ENCODE measurements around the gene MOB1A. TPM values are rescaled to one million over a fixed set of nuclear protein-coding genes. Genes with fewer than 3 reads are reported as not detected.
"Not testable (repeated sequence)": the region's sequence is repeated elsewhere in the genome, so short reads cannot be mapped to it uniquely, and the experiment has no call there.

The MOB1A gene
- total RNA-seq, 2 donors from 2014 or later, result 121 to 135 TPM

DNA sequence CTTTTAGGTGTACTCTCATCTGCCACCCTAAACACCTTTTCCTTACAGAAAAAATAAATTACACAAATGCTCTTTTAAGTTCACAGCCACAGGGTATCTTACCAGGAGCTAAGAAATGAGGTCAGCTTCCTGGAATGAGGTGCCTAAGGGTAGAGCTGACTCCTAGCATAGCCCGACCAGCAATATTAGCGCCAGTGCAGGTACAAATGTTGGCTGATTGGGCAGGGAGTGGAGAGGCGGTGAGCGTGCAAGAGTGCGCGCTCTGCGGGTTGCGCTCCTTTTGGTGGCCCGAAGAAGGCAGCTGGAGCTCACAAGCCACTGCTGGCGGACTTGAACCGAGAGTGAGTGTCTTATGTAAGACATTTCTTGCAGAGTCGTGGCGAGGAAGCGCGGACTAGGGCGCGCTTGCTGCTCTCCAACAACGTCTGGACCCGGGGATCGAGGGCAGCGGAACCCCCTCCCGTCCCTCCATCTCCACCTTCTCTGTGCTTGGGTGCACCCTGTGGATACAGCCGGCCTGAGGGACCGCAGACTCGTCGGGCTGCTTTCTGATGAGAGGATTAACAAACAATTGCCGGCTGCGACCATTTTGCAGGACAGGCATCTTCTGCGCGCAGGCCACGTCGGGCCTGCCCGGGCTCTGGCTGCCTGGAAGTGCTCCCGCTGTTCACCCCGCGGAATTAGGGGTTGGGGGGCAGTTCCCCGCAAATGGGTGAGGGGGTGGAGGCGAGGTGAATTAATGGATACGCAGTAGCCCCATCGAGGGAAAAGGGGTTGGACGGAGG lies 48.3 kb downstream of the MOB1A start:
- Mint-ChIP-seq H3K27ac (no peak overlapping the region), H3K27me3 (ENCODE audit: low read depth) (no peaks in the 10 kb centered on the region), H3K36me3 (ENCODE audit: insufficient read depth in 2 of 2) (peaks cover 0 to 6% of the 10 kb centered on the region in 2 donors), H3K9me3 (no peaks in the 10 kb centered on the region), H3K4me3 (no peak overlapping the region), H3K4me1 (ENCODE audit: low read depth) (no peaks in the 10 kb centered on the region)
- no peak for DNase-seq
- ATAC-seq (replicated peaks in 1 of 2), result no peak

DNA sequence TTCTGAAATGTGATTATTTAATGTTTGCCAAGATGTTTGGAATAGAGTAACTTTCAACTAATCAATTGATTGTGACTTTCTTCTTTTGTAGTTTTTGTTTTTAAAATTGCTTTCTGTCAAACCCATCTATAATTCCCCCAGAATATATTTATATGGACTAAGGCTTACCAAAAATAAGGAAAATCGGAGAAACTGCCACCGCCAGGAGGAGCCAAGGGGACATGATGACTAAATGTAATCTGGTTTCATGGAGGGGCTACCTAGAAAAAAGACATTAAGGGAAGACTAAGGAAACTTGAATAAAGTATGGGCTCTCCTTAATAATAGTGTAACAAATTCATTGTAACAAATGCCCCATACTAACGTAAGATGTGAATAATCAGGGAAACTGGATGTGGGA lies 50.5 kb downstream of the MOB1A start:
- Mint-ChIP-seq H3K4me3 (no peak overlapping the region), H3K4me1 (ENCODE audit: low read depth) (no peaks in the 10 kb centered on the region), H3K27me3 (ENCODE audit: low read depth) (no peaks in the 10 kb centered on the region), H3K9me3 (no peaks in the 10 kb centered on the region), H3K36me3 (ENCODE audit: insufficient read depth in 2 of 2) (peaks cover 0 to 2% of the 10 kb centered on the region in 2 donors), H3K27ac (no peak overlapping the region)
- DNase-seq (no peak), ATAC-seq (replicated peaks in 1 of 2) (no peak)

DNA sequence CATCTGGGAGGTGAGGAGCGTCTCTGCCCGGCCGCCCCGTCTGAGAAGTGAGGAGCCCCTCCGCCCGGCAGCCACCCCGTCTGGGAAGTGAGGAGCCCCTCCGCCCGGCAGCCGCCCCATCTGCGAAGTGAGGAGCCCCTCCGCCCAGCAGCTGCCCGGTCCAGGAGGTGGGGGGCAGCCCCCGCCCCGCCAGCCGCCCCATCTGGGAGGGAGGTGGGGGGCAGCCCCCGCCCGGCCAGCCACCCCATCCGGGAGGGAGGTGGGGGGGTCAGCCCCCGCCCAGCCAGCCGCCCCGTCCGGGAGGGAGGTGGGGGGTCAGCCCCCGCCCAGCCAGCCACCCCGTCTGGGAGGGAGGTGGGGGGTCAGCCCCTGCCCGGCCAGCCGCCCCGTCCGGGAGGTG lies 54.7 kb downstream of the MOB1A start:
- peaks cover 17% of the 10 kb centered on the region for H3K4me1 Mint-ChIP-seq (ENCODE audit: low read depth)
- peaks cover 10 to 16% of the 10 kb centered on the region in 2 donors for H3K36me3 Mint-ChIP-seq (ENCODE audit: insufficient read depth in 2 of 2)
- peaks cover 10 to 15% of the 10 kb centered on the region in 2 donors for H3K9me3 Mint-ChIP-seq

DNA sequence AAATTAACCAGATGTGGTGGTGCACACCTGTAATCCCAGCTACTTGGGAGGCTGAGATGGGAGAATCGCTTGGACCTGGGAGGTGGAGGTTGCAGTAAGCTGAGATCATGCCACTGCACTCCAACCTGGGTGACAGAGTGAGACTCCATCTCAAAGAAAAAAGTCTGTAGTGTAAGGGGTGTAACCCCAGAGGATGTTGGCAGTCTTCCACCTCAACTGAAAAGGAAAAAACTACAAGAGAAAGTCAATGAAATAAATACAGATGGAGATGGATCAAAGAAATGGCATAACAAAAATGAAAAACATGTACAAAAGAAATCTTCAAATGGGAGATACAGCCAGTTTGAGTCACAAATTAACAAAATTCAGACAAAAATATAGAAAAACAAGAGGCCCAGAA lies 56.8 kb downstream of the MOB1A start:
- not testable (repeated sequence) for H3K4me3 Mint-ChIP-seq; H3K27me3 Mint-ChIP-seq (ENCODE audit: low read depth); DNase-seq; H3K27ac Mint-ChIP-seq; ATAC-seq (replicated peaks in 1 of 2)
- Mint-ChIP-seq H3K36me3 (ENCODE audit: insufficient read depth in 2 of 2) (peaks cover 10 to 16% of the 10 kb centered on the region in 2 donors), H3K9me3 (peaks cover 10 to 15% of the 10 kb centered on the region in 2 donors), H3K4me1 (ENCODE audit: low read depth) (peaks cover 20% of the 10 kb centered on the region)

More for the DNA sequence above, 54.7 kb downstream of the MOB1A start:
- not testable (repeated sequence) for H3K4me3 Mint-ChIP-seq; H3K27ac Mint-ChIP-seq; ATAC-seq (replicated peaks in 1 of 2); H3K27me3 Mint-ChIP-seq (ENCODE audit: low read depth); DNase-seq

DNA sequence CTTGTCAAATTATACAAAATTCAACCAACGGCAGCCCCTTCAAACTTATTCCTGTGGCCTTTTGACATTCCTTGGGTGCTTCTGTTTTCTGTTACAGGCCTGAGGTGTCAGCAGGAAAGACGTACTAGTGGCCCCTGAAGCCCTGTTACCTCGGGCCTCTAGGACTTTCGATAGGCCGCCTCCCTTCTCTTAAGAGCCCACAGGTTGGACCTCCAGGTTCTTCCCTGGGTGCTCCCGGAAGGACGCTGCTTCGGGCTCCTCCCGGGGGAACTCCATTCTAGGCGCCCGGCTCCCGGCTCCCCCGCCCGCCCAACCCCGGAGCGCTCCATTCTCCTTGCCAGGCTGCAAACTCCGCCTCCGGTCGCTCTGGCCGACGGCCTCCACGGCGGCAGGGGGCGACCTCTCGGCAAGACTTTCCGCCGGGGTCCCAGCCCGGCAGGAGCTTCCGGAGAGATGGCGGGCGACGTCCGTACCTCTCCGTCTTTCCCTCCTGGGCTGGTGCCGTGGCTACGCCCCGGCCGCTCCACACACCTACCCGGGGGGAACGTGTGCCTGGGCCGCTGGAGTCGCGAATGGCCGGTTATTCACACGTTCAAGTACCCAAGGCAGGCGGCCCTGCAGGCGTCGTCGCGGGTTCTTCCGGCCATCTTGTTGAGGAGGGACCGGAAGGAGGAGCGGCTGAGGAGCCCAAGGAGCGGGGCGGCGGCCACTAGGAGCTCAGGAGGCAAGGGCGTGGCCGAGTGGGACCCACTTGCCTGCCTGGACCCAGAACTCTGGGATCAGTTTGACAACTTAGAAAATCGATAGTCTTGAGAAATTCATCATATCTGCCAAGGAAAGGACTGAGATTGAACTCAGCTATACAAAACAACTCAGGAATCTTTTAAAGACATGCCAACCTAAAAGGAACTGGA lies 58.5 kb downstream of the MOB1A start:
- peaks cover 10 to 15% of the 10 kb centered on the region in 2 donors for H3K9me3 Mint-ChIP-seq

DNA sequence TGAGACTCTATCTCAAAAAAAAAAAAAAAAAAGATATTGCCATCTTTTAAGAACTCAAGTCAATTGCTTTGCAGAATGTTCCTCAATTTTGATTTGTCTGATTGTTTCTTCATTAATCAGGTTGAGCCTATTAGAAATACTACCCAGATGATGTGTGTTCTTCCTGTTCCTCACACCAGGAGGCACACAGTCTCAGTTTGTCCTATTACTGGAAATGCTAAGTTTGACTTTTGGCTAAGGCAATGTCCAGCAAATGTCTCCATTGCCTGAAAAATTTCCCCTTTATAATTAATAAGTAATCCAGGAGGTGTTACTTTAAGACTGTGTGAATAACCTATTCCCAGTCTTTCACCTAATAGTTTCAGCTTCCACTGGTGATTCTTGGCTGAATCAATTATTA lies 59.3 kb downstream of the MOB1A start:
- H3K36me3 Mint-ChIP-seq (ENCODE audit: insufficient read depth in 2 of 2), result peaks cover 10 to 16% of the 10 kb centered on the region in 2 donors
- ATAC-seq (replicated peaks in 1 of 2) (no peak), DNase-seq (no peak)
- H3K9me3 Mint-ChIP-seq, result peaks cover 10 to 15% of the 10 kb centered on the region in 2 donors
- peak overlapping the region; percentile 83 to 97 for H3K4me3 Mint-ChIP-seq
- H3K27me3 Mint-ChIP-seq (ENCODE audit: low read depth), result no peaks in the 10 kb centered on the region
- peaks cover 20% of the 10 kb centered on the region for H3K4me1 Mint-ChIP-seq (ENCODE audit: low read depth)
- no peak overlapping the region for H3K27ac Mint-ChIP-seq

More for the DNA sequence above, 58.5 kb downstream of the MOB1A start:
- ATAC-seq (replicated peaks in 1 of 2) (peak; percentile 96 to 98), DNase-seq (peak; percentile 89 to 90)
- Mint-ChIP-seq H3K27ac (peak overlapping the region; percentile 90), H3K4me1 (ENCODE audit: low read depth) (peaks cover 20% of the 10 kb centered on the region), H3K27me3 (ENCODE audit: low read depth) (no peaks in the 10 kb centered on the region), H3K36me3 (ENCODE audit: insufficient read depth in 2 of 2) (peaks cover 10 to 16% of the 10 kb centered on the region in 2 donors), H3K4me3 (peak overlapping the region; percentile 83 to 97)

DNA sequence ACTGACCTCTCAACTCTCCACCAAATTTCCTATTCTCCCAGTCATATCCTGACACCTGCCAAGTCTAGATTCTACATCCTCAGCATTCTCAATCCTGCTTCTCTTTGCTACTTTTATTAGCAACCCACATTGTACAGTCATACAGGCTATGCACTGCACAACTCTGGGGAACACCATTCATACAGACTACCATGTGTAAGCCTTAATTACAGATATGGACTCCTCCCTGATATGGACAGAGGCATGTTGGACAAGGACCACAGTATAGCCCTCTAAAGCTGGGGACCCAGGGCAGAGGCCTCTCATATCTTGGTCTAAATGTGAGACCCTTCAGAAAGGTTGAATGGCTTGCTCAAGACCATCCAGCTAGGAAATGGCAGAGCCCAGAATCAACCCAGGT lies 67.3 kb downstream of the MOB1A start:
- H3K27me3 Mint-ChIP-seq (ENCODE audit: low read depth), result no peaks in the 10 kb centered on the region
- H3K36me3 Mint-ChIP-seq (ENCODE audit: insufficient read depth in 2 of 2), result no peaks in the 10 kb centered on the region
- no peak overlapping the region for H3K27ac Mint-ChIP-seq
- no peaks in the 10 kb centered on the region for H3K4me1 Mint-ChIP-seq (ENCODE audit: low read depth)
- no peaks in the 10 kb centered on the region for H3K9me3 Mint-ChIP-seq
- ATAC-seq (replicated peaks in 1 of 2), result no peak
- no peak for DNase-seq
- no peak overlapping the region for H3K4me3 Mint-ChIP-seq

DNA sequence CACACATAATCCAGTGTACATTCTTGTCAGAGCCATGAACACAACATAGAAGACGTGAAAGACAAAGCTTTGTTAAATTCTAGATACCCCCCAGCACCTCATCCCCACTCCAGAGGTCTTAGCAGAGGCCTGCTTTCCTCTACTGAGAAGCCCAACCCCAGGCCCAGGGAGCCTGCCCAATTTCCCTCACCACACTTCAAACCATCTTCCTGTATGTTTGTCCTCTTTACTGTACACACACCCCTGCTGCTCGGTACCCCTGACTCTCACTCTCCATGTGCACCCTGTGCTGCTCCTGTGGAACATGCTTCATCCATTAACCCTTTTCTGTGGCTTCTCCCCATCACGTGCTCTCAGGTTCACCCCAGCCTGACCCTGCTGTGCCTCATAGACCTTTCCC lies 68.1 kb downstream of the MOB1A start:
- Mint-ChIP-seq H3K27me3 (ENCODE audit: low read depth) (no peaks in the 10 kb centered on the region), H3K4me3 (no peak overlapping the region), H3K9me3 (no peaks in the 10 kb centered on the region)

DNA sequence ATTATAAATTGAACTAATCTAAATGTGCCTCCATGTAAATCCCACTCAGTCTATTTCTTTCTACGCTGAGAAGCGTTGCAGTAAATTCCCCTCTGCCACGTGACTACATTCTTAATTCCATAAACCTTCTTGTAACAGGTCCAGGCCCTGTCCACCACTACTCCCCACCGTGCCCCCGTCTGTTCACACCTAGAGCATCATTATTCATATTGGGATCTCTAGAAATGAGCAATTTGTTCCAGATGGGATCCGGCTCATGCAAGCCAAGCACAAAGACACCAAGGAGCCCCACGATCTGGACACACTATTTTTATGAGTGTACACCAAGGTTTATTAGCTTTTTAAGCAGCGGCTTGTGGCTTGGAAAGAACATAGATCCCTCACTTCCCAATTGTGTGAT lies 69.1 kb downstream of the MOB1A start:
- no peak for DNase-seq
- no peak for ATAC-seq (replicated peaks in 1 of 2)
- H3K9me3 Mint-ChIP-seq, result no peaks in the 10 kb centered on the region
- H3K4me1 Mint-ChIP-seq (ENCODE audit: low read depth), result no peaks in the 10 kb centered on the region
- H3K4me3 Mint-ChIP-seq, result no peak overlapping the region
- no peaks in the 10 kb centered on the region for H3K27me3 Mint-ChIP-seq (ENCODE audit: low read depth)
- H3K27ac Mint-ChIP-seq, result no peak overlapping the region
- H3K36me3 Mint-ChIP-seq (ENCODE audit: insufficient read depth in 2 of 2), result no peaks in the 10 kb centered on the region

More for the DNA sequence above, 68.1 kb downstream of the MOB1A start:
- Mint-ChIP-seq H3K27ac (no peak overlapping the region), H3K4me1 (ENCODE audit: low read depth) (no peaks in the 10 kb centered on the region), H3K36me3 (ENCODE audit: insufficient read depth in 2 of 2) (no peaks in the 10 kb centered on the region)
- DNase-seq, result no peak
- ATAC-seq (replicated peaks in 1 of 2), result no peak

DNA sequence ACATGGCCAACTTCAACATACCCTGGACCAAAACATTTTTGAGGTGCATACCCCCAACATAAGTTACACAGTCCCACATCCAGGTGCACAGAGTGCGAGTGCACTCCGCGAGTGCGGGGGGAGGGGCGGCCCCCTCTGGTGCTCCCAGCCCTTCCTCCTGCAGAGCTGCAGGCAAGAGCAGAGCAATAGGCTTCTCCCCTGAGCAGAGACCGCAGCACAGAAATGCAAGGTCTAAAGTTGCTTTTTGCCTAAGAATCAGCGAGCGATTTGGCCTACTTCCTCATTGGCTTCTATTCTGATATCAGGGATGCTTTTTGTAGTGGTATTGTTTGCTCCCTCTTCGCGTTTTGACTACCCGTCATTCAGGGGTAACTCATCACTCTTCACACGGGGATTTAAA lies 71.6 kb downstream of the MOB1A start:
- Mint-ChIP-seq H3K27me3 (ENCODE audit: low read depth) (no peaks in the 10 kb centered on the region), H3K36me3 (ENCODE audit: insufficient read depth in 2 of 2) (no peaks in the 10 kb centered on the region), H3K9me3 (no peaks in the 10 kb centered on the region), H3K4me3 (no peak overlapping the region), H3K27ac (no peak overlapping the region), H3K4me1 (ENCODE audit: low read depth) (no peaks in the 10 kb centered on the region)
- no peak for ATAC-seq (replicated peaks in 1 of 2)
- no peak for DNase-seq

DNA sequence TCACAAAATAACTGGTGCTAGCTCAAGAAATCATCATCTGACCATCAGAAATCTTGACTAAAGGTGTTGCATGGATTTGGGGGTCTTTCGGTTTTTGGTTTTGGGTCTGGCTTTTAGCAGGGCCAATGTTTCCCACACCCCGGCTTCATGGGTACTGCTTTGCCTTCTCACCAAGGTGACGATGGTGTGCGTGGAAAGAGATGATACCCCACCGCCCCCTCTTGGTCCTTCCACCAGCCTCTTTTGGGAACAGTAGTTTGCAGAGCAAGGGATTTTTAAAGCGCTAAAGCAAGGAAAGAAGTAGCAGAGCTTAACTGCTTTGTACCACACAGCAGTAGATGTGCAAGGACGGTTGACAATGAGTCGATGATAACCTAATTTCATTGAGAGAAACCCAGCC lies 73.3 kb downstream of the MOB1A start:
- H3K27ac Mint-ChIP-seq, result no peak overlapping the region
- ATAC-seq (replicated peaks in 1 of 2), result no peak
- peaks cover 0 to 4% of the 10 kb centered on the region in 2 donors for H3K36me3 Mint-ChIP-seq (ENCODE audit: insufficient read depth in 2 of 2)
- H3K9me3 Mint-ChIP-seq, result no peaks in the 10 kb centered on the region
- H3K4me1 Mint-ChIP-seq (ENCODE audit: low read depth), result no peaks in the 10 kb centered on the region
- no peaks in the 10 kb centered on the region for H3K27me3 Mint-ChIP-seq (ENCODE audit: low read depth)
- no peak overlapping the region for H3K4me3 Mint-ChIP-seq
- no peak for DNase-seq

DNA sequence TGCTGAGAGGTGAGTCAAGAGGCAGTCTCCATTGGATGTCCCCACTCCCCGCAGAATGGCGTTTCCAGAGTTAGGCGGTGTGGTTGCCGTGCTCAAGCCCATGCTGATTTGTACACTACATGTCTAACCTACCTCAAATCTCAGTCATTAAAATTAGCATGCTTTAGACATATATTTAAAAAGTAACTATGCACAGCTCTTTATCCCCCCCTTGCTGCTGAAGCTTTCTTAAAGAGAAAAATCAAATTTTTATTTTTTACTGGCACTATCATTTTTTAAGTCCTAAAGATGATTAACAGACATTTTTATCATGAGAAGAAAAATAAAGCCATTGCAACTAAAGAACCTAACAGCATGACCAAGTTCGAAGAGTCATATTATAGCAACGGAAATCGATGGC lies 73.8 kb downstream of the MOB1A start:
- H3K4me1 Mint-ChIP-seq (ENCODE audit: low read depth), result no peaks in the 10 kb centered on the region
- peaks cover 0 to 4% of the 10 kb centered on the region in 2 donors for H3K36me3 Mint-ChIP-seq (ENCODE audit: insufficient read depth in 2 of 2)
- H3K27ac Mint-ChIP-seq, result no peak overlapping the region
- H3K4me3 Mint-ChIP-seq, result no peak overlapping the region
- no peaks in the 10 kb centered on the region for H3K9me3 Mint-ChIP-seq
- H3K27me3 Mint-ChIP-seq (ENCODE audit: low read depth), result no peaks in the 10 kb centered on the region
- ATAC-seq (replicated peaks in 1 of 2) (no peak), DNase-seq (no peak)

DNA sequence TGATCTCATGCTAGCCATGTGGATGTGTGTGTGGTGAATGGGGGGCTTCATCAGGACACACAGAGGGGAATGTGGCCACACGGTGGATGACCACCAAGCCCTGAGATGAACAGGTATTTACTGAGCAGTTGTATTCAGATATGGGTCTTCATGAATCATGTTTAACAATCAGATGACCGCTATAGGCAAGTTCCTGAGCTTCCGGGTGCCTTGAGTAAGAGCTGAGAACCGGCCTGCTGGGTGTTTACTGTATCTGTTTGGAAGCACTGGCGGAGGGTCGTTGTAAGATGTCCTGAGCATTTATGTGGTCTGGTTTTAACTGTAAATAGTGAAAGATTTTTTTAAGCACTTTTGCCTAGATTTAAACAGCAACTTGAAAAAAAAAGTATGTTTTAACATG lies 74.9 kb downstream of the MOB1A start:
- no peak for DNase-seq
- ATAC-seq (replicated peaks in 1 of 2), result no peak
- H3K4me1 Mint-ChIP-seq (ENCODE audit: low read depth), result no peaks in the 10 kb centered on the region
- no peaks in the 10 kb centered on the region for H3K9me3 Mint-ChIP-seq
- H3K27ac Mint-ChIP-seq, result no peak overlapping the region
- peaks cover 0 to 9% of the 10 kb centered on the region in 2 donors for H3K36me3 Mint-ChIP-seq (ENCODE audit: insufficient read depth in 2 of 2)
- H3K27me3 Mint-ChIP-seq (ENCODE audit: low read depth), result no peaks in the 10 kb centered on the region
- no peak overlapping the region for H3K4me3 Mint-ChIP-seq

Measured in activated T-cell treated with anti-CD3 and anti-CD28 coated beads, Interleukin-2, amount 50 U/mL, for 72 hours (primary cell).